Glomerular endothelial cell (primary cell): Measurements from ENCODE around the gene GRIA1. TPM values are rescaled to one million over a fixed set of nuclear protein-coding genes. Genes with fewer than 3 reads are reported as not detected.

ENCODE experiments used
- DNase-seq: peaks from one replicate; pipeline ENCODE4 v3.0.0-alpha.2; 2011; ENCODE audit warnings: low read depth, low spot score; ENCODE audit errors: extremely low read depth
- total RNA-seq: library from RNA; depleted of rRNA; stranded (reverse); fragments of >200 nt; gene quantifications from 2 replicates; pipeline ENCODE4 v1.2.3, GENCODE V29; 2015

GRIA1 gene
- not detected in 2 replicates for total RNA-seq

DNA sequence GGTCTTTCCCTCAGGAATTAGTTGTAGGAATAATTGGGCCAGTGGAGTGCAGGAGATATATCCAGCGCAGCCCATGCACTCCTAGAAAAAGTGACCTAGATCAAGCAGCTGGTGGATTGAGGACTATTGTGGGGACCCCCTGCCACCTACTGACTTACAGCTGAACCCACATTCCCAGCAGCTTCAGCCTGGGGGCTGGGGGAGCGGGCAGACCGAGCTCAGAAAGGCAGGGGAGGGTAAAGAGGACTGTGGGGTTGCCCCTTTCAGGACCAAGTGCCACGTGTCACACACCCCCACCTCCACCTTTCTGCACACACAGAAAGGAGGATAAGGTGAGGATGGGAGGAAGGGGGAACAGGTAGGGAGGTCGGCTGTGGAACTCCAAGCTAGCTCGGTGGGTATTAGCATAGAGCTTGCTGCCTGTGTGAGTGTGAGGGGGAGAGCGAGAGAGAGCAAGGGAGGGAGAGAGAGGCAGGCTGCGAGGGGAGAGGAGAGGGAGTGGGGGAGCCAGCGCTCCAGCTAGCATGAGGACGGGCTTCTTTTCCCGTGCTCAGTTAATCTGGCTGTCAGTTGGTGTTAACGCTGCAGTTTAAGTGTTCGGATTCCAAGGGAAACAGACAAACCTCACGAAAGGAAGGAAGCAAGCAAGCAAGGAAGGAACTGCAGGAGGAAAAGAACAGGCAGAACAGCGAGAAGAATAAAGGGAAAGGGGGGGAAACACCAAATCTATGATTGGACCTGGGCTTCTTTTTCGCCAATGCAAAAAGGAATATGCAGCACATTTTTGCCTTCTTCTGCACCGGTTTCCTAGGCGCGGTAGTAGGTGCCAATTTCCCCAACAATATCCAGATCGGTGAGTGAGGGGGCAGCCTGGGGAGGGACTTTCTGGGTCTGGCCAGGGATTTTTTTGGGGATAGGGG is at the start of gene GRIA1:
Gene GRIA1, plus strand, starts transcription at position 553 of the 920 bp plus-strand sequence.
- no peak for DNase-seq

DNA sequence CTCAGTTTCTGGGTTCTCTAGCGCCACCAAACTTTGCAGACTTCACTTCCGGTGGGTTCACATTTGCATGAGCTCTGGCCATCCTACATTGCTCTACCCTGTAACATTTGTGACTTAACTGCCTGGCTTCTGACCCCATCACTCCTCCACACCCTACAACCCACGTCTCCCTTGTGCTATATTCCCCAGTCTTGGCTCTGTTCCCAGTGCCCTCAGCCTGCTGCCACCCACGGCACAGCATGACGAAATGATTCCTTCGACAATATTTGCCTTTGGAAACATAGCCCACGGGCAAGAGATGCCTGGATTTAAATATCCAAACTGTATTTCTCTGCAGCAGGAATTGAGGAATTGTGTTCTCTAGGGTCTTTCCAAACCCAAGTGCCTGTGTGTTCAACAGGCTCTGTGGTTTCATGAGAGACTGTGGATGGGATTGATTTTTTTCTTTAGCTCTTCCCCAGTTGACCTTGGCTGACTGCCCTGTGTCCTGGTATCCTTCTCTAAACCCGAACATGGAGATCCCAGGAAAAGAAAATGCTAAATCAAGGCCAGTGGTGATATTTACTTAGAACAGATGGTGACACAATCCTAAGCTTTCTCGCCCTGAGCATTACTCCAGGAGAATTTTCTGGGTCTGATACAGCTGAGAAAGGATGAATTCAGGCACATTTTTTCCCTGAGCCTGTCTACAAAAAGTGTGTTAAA is 44.4 kb upstream of the GRIA1 start:
- DNase-seq = no peak

DNA sequence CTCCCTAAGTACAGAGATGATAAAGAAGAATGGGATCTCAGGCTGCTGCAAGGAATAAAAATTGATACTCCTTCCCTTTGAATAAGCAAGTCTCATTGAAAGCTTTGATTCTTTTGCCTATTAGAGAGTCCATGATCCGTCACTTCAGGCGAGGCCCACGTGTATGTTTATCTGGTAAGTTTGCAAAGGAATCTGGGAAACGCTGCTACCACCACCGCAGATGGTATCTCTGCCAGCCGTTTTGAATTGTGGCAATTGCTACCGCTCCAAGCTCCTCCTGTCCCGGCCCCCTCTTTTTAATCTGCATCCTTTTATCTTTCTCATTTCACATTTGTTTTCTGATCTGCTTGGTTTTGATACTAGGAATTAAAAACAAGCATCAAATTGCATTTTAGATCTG is 42.9 kb upstream of the GRIA1 start:
- DNase-seq = no peak

DNA sequence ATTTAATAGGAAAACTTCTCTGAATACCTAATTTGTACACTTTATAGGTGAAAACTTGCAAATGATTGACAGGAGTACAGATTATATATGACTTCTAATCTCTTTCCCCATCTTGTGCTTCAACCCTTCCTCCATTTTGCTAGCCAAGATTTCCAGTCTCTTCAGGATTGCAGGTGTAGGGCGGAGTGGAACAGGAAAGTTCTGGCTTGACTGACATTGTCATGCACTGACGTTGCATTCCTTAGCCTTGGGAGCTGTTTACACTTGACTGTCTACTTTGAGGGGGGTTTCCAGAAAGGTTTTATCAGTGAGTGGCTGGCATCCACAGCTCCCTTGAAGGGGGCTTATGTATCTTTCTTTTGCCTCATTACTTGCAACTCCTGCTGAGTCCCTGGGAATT is 34.1 kb upstream of the GRIA1 start:
- no peak for DNase-seq

DNA sequence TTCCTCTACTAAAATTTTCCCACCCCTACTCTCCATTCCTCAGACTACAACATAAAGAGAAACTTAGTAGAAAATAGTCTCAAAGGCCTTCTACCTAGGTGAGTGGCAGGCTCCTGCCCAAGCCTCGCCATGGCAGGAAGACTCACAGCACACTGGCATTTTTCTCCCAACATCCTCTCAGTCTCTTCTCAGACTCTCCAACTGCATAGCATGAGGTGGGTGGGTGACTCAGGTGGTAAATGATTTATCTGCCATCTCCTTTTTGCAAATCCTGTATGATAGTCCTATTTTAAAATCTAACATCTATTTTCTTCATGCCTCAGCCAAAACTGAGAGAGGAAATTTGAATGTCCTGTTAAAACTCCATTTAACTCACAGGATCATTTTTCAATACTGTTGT is 33.5 kb upstream of the GRIA1 start:
- DNase-seq = no peak

DNA sequence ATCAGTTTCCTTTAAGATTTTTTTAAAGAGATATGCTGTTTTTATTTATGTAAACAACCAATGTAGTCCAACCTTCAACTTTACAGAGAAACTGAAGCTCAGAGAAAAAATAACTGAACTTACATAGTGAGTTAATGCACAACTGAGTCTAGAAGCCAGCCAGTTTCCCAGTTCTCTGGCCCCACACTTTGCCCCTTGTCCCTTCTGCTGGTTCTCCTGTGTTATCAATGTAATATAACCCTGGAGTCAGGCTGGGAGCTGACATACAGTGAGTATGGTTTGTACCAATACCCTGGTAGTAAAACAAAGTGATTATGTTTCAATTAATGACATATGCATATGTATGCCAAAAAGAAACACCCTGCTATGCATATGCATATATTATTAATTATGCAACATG is 32.2 kb upstream of the GRIA1 start:
- no peak for DNase-seq

DNA sequence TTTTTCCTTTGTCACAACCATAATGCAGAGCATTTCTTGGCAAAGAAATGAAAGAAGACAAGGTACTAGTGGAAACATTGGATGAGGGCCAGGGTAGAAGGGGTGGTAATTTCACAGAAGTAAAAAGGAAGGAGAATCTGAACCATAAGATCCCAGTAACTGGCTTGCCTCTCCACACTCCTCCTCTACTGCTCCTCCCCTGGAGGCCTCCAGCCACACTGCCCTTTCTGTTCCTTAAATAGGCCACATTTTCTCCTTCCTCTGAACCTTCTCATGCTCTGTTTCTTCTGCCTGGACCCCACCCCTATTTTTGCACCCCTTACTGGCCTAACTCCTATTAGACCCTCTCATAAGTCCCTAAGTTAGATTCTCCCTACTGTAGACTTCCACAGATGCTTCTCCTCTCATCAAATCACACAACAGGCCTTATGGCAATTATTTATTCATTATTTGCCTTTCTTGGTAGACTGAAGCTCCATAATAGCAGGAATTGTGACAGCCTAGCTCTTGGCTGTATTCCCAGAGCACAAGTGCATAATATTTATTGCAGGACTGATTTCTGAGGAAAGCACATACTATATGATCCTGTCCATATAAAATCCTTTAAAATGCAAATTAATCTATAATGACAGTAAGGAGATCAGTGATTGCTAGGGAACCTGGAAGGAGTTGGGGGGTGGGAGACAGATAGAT is 31.3 kb upstream of the GRIA1 start:
- no peak for DNase-seq

DNA sequence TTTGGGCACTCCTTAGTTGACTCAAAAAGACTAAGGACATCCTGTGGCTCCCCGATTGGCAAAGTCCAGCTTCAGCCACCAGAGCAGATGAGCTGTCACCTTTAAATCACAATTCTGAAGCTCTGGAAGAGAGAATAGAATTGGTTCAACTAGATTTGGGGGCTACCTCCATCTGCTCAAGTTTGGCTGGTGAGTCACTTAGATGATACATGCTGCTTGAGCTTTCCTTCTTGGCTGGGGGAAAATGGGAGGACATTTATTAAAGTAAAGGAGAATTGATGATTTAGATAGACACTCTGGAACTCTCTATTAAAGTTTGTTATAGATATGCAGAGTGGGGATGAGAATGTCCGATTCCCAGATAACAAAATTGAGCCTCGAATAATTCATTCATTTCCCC is 30.0 kb upstream of the GRIA1 start:
- no peak for DNase-seq

DNA sequence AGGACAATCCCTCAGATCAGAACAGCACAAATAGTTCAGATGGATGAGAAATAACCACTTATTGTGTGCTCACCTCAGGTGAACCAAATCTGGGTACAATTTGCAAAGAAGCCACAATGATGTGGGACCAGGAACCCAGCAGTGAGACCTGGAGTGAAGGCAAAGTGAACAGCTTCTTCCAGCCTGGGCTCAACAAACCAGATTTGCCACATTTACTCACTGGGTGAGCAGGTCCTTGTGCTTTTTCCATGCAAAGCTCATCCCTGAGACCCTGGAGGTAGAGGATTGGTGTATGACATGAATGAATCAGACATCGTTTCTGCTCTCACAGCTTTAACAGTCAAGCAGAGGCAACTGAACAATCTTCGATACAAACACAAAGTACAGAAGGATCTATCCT is 29.1 kb upstream of the GRIA1 start:
- DNase-seq = no peak

DNA sequence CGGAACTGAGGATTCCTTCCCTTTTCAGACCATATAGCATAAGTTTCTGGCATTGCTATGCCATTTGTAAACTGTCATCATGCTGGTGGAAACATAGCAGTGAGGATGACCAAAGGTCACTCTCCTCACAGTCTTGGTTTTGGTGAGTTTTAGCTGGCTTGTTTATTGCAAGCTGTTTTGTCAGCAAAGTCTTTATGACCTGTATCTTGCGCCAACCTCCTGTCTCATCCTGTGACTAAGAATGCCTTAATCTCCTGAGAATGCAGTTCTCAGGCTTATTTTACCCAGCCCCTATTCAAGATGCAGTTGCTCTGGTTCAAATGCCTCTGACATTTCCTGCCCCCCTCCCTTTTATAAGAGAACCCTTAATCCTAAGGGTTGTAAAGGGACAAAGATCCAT is 26.7 kb upstream of the GRIA1 start:
- no peak for DNase-seq

DNA sequence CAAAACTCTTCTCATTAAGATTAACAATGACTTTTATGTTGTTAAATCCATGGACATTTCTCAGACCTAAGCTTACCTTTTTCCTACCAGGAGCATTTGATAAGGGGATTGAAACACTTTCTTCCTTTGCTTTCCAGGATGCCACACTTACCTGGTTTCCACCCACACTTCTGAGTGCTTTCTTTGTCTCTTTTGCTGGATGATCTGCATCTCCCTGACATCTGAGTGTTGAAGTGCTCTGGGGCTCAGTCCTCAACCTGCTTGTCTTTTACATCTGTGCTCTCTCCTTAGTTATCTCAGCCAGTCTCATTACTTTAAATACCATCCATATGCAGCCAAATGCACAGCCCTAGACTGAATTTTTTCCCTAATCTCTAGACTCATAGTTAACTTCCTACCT is 22.9 kb upstream of the GRIA1 start:
- no peak for DNase-seq

DNA sequence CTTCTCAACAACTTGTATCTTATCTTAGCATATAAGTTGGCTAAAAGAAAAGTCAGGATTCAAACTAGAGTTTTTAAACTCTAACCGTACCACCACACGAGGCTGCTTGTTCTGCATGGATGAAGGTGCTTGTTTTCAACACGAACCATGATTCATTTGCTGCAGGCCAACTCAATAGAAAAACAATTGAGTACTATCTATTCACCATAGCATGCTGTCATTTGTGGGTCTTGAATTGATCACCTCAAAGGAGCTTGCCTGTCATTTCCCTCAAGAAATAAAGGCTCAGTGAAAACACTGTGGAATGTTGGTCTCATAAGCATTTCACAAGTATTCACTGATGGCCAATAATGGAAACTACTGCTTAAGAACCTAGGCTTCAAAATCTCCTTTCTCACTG is 21.0 kb upstream of the GRIA1 start:
- DNase-seq = no peak

DNA sequence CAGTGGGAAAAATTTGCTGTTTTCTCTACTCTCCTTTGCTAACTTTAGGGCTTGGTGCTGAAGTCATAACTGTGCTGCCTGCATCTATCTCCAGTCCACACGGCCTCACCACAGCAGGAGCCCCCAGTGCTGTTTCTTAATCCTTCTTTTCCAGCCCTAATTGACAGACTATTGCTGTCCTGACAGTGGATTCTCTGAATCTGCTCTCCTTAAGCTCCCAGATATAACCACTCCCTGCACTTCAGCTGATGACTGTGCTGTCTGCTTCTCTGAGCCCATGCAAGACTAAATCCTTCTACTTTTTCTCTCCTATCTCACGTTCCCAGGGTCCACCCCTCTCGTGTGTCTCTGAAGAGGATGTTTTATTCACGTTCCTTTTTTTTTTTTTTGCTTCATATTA is 19.7 kb upstream of the GRIA1 start:
- no peak for DNase-seq

DNA sequence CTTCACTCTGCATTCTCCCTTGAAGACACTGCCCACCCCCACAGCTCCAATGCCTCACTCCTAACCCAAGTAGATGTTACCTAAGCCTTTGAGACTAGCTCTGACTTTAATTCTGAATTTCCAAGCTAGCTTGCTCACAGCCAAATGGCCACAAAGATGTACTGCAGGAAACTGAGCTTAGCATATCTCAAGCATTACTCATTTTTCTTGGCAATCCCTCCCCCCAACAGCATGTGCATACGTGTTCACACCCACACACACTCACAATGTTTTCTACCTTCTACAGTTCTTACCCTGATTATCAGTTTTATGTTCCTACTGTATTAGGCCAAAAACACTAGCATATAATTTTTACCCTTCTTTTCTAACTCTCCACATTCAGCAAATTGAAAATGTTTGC is 13.7 kb upstream of the GRIA1 start:
- no peak for DNase-seq

DNA sequence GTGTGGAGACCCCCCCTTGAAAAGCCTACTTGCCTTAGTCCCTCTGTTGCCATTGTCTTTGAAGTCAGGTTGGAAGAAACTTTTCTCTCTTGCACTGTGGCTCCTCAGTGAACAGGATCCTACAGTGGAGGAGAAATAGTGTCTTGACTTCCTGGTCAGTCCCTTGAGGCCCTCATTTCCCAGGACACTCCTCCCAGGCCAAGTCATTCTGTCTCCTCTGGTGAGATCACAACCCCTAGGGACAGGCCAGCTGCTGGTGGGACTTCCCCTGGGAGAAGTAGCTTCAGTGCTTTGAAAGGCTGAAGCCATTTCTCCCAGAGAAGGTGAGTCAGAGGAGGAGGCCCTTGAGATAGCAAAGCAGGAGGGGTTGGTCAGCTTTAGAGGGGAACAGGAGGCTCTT is 10.1 kb upstream of the GRIA1 start:
- no peak for DNase-seq

DNA sequence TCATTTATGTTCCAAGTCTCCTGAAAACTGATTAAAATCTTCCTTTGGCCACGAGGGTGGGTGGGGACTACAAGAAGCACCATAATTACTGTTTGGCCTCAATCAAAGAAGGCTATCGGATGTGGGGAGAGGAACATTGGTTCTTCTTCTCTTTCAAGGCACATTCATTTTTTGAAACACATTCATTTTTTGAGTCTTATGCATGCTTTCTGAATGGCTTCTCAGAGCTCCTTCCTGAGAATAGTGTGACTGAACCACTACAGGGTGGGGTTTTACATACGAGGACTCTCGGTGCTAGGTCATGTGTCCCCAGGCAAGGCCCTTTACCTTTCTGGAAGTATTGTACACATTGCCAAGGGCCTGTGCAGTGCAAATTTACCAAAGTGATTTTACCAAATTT is 7.0 kb upstream of the GRIA1 start:
- DNase-seq = no peak

DNA sequence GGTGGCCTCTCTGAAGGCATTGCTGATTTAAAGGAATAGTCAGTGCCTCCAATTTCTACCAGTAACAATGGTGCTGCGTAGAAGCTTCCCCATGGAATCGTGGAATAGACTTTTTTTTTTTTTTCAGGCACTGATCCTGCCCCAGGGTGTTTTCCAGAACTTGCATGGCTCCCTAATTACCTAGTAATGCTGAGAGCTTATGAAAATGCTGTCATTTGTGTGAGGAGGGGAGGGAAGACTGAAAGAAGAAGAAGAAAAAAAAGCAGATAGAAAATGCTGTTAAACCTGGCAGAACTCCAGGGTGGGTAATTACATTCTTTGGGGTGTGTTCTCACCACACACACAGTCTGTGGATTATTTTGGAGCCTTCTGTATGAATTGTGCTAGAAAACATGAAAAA is 4.8 kb upstream of the GRIA1 start:
- DNase-seq = no peak

DNA sequence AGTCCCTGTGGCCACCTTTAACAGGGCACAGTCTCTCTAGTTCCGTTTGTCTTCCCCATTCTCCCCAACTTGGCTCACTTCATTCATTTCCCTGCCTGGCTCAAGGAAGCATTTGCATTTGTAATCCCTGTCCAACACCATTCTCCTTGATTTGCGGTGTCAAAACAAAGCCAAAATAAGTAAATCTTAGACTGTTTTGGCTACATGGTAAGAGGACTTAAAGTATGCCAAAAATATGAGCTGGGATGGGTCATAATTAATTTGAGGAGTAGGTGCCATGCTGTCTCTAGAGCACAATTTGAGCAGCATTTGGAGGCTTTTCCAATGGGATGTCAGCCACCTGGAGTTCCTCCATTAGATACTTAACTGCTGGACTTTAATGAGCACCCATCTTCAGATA is 3.7 kb upstream of the GRIA1 start:
- DNase-seq = no peak

DNA sequence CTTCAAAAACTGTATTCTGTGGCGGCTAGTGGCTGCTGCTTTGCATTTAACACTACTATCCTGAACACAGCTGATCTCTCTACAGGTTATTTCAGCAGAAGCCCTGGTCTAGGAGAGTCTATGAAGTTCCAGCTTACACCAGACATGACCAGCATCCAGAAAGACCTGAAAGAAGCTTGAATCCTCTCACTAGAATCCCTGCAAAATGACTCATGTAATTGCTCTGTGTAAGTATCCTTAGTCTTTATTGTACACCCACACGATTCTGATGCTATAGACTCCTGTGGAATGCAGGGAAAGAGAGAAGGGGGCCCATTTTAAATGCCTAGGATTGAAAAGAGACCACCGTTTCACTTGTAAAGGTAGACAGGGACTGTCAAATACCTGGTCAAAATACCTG is 859 bp upstream of the GRIA1 start:
- no peak for DNase-seq

DNA sequence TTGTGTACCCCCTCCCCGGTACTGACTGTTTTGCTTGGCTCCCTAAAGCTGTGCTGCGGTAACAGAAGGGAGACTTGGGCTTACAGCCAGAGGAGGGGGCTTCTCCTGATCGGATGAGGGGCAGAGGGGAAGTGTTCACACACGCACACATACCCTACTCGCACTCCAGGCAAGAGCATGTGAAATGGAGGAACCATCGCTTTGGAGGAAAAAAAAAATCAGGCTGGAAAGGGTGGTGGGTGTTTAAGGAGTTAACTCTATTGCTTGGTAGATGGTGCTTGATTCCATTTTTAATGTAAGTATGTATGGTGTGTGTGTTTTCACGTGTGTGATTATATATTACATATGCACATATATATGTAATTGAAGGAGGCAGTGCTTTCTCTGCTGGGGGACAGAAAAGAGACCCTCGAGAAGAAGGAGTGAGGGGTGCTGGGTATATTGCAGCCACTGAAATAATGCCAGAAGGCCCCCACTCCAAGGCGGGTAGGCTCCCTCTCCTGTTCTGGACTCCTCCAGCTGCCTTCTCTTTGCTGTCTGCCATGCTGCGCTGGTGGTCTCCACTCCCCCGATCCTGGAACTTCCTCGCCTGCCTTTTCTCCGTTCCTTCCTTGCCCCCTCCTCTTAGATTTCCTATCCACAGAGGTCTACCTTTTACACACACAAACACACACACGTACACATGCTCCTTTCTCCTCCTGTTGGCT is 721 bp downstream of the GRIA1 start:
- DNase-seq = no peak

DNA sequence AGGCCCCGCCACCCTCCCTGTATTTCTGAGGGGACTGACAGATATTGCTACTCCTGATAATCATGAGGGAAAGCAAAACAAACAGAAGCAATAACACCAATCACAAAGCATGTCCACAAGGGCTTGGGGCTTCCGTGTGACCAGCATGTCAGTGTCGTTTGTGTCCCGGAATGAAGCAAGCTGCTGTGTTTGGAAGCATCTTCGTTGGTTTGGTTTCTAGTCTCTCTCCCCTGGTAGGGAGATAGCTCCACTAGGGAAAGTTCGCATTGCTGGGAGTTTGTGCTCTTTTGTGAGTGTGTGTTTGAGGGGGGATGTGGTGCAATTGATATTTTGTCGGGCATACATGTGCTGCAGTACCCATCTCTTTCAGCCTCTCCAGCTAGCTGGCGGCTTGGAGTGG is 1.4 kb downstream of the GRIA1 start:
- no peak for DNase-seq
